AG04450 (cell line): Measurements from ENCODE around the gene FMO3. TPM values are rescaled to one million over a fixed set of nuclear protein-coding genes. Genes with fewer than 3 reads are reported as not detected.

ENCODE experiments used
- CTCF ChIA-PET: fragments of 300-600, 350-600 bp; formaldehyde crosslinking; extraction: SDS; loops from one replicate; lab custom pipeline; 2022; ENCODE audit warnings: antibody characterized with exemption, inconsistent platforms; lab: Charles Lee
- POLR2A ChIA-PET: fragments of 350-600 bp; formaldehyde crosslinking; extraction: SDS; loops from one replicate; lab custom pipeline; 2021; ENCODE audit warnings: antibody characterized with exemption, inconsistent platforms; lab: Yijun Ruan, JAX
- DNase-seq: peaks from one replicate; pipeline ENCODE4 v3.0.0-alpha.2; 2011; ENCODE audit warnings: low read depth, low spot score
- H3K27ac ChIP-seq: one replicate; pipeline ENCODE4 v1.5.1; 2012; ENCODE audit warnings: low read depth, low read length, control low read depth
- H3K27me3 ChIP-seq: one replicate; pipeline ENCODE4 v1.6.0; 2012; ENCODE audit warnings: low read length; ENCODE audit not compliant: control insufficient read depth, insufficient read depth
- H3K4me3 ChIP-seq: 2 replicates; pipeline ENCODE4 v1.5.1; 2011; ENCODE audit warnings: mild to moderate bottlenecking, low read depth, low read length, control low read depth
- H3K9me3 ChIP-seq: 2 replicates; pipeline ENCODE4 v1.5.1; 2012; ENCODE audit warnings: low read length; ENCODE audit not compliant: control insufficient read depth, insufficient read depth
- polyA plus RNA-seq: library from polyadenylated mRNA; depleted of rRNA; stranded (reverse); fragments of >200 nt; gene quantifications from 2 replicates; pipeline ENCODE4 v1.2.3, GENCODE V29; 2011
- TF ChIP-seq, protein P1 (sequence below): IDR thresholded peaks from 2 replicates; pipeline ENCODE4 v1.5.1; 2011; ENCODE audit warnings: low read depth, low read length, control low read depth, inconsistent platforms

Gene FMO3
- polyA plus RNA-seq, 1 experiment, result 3.0 TPM

DNA sequence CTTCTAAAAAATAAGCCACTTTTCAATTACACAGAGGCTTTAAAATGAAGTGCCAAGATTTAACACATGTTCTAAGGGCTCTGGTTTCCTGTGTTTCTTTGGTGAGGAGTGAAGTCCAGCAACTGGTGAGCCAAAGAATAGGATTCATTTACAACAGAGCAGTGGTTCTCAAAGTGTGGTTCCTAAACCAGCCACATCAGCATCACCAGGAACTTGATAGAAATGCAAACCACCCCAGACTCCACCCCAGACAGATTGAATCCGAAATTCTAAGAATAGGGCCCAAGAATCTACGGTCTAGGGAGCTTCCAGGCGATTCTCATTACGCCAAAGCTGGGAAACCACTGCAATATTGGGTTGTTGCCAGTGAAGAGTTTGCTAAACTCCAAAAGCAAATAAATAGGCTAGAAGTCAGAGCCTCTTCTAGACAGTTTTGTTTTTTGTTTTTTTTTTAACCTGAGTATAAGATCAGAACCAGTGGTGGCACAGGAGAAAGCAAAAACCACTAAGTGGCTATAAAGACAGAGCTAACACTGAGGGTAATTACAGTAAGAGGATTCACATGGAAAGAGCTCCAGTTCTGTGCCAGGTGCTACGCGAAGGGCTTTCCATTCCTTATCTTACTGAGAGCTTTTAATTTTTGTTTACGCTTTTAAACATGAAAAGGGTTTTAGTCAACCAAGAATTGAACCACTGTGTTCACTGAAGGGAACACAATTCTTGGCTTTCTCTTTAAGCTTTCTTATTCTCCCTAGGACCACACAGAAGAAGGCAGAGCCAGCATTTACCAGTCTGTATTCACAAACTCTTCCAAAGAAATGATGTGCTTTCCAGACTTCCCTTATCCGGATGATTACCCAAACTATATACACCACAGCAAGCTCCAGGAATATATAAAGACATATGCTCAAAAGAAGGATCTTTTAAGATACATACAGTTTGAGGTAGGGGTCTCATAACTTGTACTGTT, 52.0 kb downstream of the FMO3 start:
- DNase-seq, result peak; percentile 37
- Histone ChIP-seq H3K4me3 (no peak overlapping the region), H3K9me3 (no peaks in the 10 kb centered on the region), H3K27ac (peak overlapping the region; percentile 87), H3K27me3 (no peaks in the 10 kb centered on the region)
- ChIA-PET CTCF (interaction anchor here (0.8 to 4.0 kb wide), 7 partner anchors 15 to 171 kb away, joined by 3 to 22 read pairs (median 5); partner anchors contain the start of gene FMO4), POLR2A (interaction anchor here (0.9 kb wide), 1 partner anchor 15 kb away, joined by 5 read pairs; no protein-coding TSS in a partner anchor)
- TF ChIP-seq, protein P1, sequence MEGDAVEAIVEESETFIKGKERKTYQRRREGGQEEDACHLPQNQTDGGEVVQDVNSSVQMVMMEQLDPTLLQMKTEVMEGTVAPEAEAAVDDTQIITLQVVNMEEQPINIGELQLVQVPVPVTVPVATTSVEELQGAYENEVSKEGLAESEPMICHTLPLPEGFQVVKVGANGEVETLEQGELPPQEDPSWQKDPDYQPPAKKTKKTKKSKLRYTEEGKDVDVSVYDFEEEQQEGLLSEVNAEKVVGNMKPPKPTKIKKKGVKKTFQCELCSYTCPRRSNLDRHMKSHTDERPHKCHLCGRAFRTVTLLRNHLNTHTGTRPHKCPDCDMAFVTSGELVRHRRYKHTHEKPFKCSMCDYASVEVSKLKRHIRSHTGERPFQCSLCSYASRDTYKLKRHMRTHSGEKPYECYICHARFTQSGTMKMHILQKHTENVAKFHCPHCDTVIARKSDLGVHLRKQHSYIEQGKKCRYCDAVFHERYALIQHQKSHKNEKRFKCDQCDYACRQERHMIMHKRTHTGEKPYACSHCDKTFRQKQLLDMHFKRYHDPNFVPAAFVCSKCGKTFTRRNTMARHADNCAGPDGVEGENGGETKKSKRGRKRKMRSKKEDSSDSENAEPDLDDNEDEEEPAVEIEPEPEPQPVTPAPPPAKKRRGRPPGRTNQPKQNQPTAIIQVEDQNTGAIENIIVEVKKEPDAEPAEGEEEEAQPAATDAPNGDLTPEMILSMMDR, result no peak

DNA sequence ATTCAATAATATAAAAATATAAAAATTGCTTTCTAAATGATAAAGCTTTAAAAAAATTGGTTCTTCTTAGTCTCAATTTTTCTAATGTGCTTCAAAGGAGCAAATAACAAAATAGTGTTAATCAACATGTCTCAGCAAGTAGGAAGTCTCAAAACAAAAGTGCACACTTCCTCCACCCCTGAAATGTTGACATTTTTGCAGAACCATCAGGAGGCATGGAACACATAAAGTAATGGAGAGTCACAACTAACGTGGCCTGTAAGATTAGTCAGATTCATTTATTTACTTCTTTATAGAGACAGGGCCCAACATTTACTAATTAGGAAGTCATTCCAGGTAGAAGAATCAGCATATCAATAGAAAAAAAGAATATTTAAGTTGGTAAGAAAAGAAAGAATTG, 59.5 kb downstream of the FMO3 start:
- no peak for DNase-seq
- ChIA-PET CTCF (no interaction called here), POLR2A (no interaction called here)

DNA sequence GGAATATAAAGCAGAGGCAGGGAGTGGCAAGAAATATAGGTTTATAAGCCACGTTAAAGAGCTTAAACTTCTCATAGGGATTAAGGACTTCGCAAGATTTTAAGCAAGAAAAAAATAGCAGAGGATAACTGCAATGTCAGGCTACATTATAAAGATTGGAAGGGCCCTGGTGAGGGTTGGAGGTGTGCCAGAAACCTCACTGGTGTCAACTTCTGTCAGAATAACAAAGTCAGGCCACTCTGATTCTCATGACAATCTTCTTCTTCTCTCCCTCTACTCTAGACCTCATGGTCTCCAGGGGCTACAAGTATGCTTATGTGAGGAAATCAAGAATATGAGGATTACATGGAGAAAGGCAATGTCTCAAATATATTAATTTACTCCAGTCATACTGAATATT, 61.8 kb downstream of the FMO3 start:
- H3K27ac ChIP-seq, result no peak overlapping the region
- no peak overlapping the region for H3K4me3 ChIP-seq
- no peak for DNase-seq
- H3K27me3 ChIP-seq, result no peaks in the 10 kb centered on the region
- CTCF ChIA-PET, result no interaction called here
- H3K9me3 ChIP-seq, result no peaks in the 10 kb centered on the region
- POLR2A ChIA-PET, result no interaction called here
- TF ChIP-seq, protein P1, result no peak

More for the DNA sequence above, 59.5 kb downstream of the FMO3 start:
- no peaks in the 10 kb centered on the region for H3K27me3 ChIP-seq
- H3K27ac ChIP-seq, result no peak overlapping the region
- H3K4me3 ChIP-seq, result no peak overlapping the region
- TF ChIP-seq, protein P1, result no peak
- H3K9me3 ChIP-seq, result no peaks in the 10 kb centered on the region

DNA sequence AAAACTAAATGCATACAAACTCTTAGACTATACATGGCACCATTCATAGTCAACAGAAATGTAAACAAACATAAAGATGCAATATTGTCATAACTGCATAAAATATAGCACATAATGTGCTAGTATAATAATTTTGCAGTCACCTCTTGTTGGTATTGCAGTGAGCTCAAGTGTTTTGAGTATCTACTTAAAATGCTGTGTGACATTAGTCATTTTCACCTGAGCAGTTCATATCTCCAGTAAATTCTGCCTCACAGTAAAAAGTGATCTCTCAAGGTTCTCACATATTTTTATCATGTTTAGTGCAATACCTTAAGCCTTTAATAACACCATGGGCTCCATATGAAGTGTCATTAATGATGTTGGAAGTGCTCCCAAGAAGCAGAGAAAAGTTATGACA, 64.8 kb downstream of the FMO3 start:
- Histone ChIP-seq H3K27ac (no peak overlapping the region), H3K9me3 (no peaks in the 10 kb centered on the region), H3K4me3 (no peak overlapping the region), H3K27me3 (no peaks in the 10 kb centered on the region)
- CTCF ChIA-PET, result interaction anchor here (0.7 kb wide), 1 partner anchor 95 kb away, joined by 5 read pairs; no protein-coding TSS in a partner anchor
- POLR2A ChIA-PET, result no interaction called here
- no peak for DNase-seq
- TF ChIP-seq, protein P1, result no peak

DNA sequence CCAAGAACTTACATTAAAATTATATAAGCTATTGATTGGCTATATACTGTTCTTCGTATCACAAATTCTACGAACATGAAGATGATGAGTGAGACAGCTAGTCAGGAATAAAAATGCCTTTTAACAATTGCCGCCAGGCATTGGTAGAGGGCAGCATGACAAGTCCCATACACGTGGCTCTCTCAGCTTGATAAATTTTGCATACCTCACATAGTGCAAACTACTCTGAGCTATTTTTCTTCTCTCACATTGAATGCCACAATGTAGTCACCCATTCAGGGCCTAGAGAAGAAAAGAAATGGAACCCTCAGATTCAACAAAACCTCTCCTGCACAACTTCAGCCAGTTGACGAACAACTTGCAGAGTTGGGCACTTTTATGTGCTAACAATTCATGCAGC, 67.4 kb downstream of the FMO3 start:
- no peak for DNase-seq
- Histone ChIP-seq H3K27ac (no peak overlapping the region), H3K4me3 (no peak overlapping the region), H3K9me3 (no peaks in the 10 kb centered on the region), H3K27me3 (no peaks in the 10 kb centered on the region)
- CTCF ChIA-PET, result no interaction called here
- POLR2A ChIA-PET, result no interaction called here
- TF ChIP-seq, protein P1, result no peak
